DOHH2 (cell line): ENCODE measurements around the gene SLF2.

ENCODE experiments used
- H3F3A ChIP-seq: fragments of 200-600 bp; sonication (generic), shearing (Covaris generic); 2 replicates; pipeline ENCODE4 v1.6.0; 2016; ENCODE audit warnings: antibody characterized with exemption, mild to moderate bottlenecking; ENCODE audit not compliant: control insufficient read depth, insufficient read depth
- H3K27ac ChIP-seq: fragments of 200-600 bp; sonication (generic); 2 replicates; pipeline ENCODE4 v1.5.1; 2014; ENCODE audit warnings: low read depth, mild to moderate bottlenecking, low read length, moderate library complexity
- H3K27me3 ChIP-seq: fragments of 200-600 bp; sonication (generic); 2 replicates; pipeline ENCODE4 v1.6.1; 2014; ENCODE audit warnings: mild to moderate bottlenecking, low read length, mixed read lengths; ENCODE audit not compliant: control insufficient read depth
- H3K36me3 ChIP-seq: fragments of 200-600 bp; sonication (generic); 2 replicates; pipeline ENCODE4 v1.6.1; 2014; ENCODE audit warnings: mild to moderate bottlenecking, low read length, moderate library complexity, mixed read lengths; ENCODE audit not compliant: control insufficient read depth
- H3K4me1 ChIP-seq: fragments of 200-600 bp; sonication (generic); 2 replicates; pipeline ENCODE4 v1.6.1; 2014; ENCODE audit warnings: mild to moderate bottlenecking, low read length, mixed read lengths; ENCODE audit not compliant: control insufficient read depth
- H3K4me2 ChIP-seq: fragments of 200-600 bp; sonication (generic); 2 replicates; pipeline ENCODE4 v1.6.0; 2014; ENCODE audit warnings: mild to moderate bottlenecking, low read length, moderate library complexity
- H3K4me3 ChIP-seq: fragments of 200-600 bp; sonication (generic); 2 replicates; pipeline ENCODE4 v1.5.1; 2014; ENCODE audit warnings: mild to moderate bottlenecking, low read length, mixed read lengths
- H3K79me2 ChIP-seq: fragments of 200-600 bp; sonication (generic); 2 replicates; pipeline ENCODE4 v1.6.1; 2014; ENCODE audit warnings: mild to moderate bottlenecking, low read length, mixed read lengths; ENCODE audit not compliant: control insufficient read depth
- H3K9me2 ChIP-seq: fragments of 200-600 bp; sonication (generic); replicated peaks from 2 replicates; pipeline ENCODE4 v1.6.1; 2014; ENCODE audit warnings: mild to moderate bottlenecking, low read length, mixed read lengths; ENCODE audit not compliant: control insufficient read depth
- H3K9me3 ChIP-seq: fragments of 200-600 bp; sonication (generic); 2 replicates; pipeline ENCODE4 v1.6.1; 2014; ENCODE audit warnings: antibody characterized with exemption, low read length, mixed read lengths; ENCODE audit not compliant: control insufficient read depth, insufficient read depth
- H4K20me1 ChIP-seq: fragments of 200-600 bp; sonication (generic); 2 replicates; pipeline ENCODE4 v1.6.0; 2014; ENCODE audit warnings: low read depth, mild to moderate bottlenecking, antibody characterized with exemption, low read length, moderate library complexity; ENCODE audit not compliant: control insufficient read depth, insufficient read depth
- EZH2phosphoT487 ChIP-seq: fragments of 200-600 bp; sonication (generic); IDR thresholded peaks from 2 replicates; pipeline ENCODE4 v1.6.1; 2017; ENCODE audit warnings: borderline replicate concordance, mild to moderate bottlenecking, antibody characterized with exemption, low read length, moderate library complexity, mixed read lengths
- TF ChIP-seq, protein P1 (sequence below): fragments of 200-600 bp; sonication (generic); IDR thresholded peaks from one replicate; pipeline ENCODE4 v1.5.1; 2014; ENCODE audit warnings: antibody characterized with exemption, mild to moderate bottlenecking, low read depth, low read length; ENCODE audit not compliant: poor library complexity, severe bottlenecking

SLF2 gene

DNA sequence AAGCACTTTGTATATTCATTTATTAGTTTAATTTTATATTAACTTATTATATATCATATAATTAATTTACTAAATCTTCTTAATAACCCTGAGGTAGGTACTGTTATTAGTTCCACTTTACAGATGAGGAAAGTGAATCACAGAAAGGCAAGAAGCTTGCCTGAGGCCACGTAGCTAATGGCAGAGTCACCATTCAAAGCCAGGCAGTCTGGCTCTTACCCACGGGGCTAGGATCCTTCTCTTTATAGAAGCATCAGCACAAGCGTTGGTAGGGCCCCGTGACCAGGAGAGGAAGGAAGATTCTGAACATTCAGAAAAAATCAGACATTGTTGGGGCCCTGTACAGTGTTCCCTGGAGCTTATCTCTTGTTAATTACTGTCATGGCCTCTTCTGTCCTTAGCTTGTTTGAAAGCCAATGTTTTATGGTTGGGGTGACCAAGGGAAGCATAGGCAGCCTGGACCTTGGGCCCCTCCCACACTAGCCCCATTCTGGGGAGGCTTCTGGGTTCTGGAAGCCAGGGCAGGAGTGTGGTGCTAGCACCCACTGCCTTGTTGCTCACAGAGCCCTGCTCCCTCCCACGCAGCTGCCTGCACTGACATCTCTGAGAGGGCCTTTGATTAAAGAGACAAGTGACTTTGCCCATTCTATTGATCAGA, 31.1 kb upstream of the SLF2 start:
- no peaks in the 10 kb centered on the region for H3F3A ChIP-seq
- TF ChIP-seq, protein P1, sequence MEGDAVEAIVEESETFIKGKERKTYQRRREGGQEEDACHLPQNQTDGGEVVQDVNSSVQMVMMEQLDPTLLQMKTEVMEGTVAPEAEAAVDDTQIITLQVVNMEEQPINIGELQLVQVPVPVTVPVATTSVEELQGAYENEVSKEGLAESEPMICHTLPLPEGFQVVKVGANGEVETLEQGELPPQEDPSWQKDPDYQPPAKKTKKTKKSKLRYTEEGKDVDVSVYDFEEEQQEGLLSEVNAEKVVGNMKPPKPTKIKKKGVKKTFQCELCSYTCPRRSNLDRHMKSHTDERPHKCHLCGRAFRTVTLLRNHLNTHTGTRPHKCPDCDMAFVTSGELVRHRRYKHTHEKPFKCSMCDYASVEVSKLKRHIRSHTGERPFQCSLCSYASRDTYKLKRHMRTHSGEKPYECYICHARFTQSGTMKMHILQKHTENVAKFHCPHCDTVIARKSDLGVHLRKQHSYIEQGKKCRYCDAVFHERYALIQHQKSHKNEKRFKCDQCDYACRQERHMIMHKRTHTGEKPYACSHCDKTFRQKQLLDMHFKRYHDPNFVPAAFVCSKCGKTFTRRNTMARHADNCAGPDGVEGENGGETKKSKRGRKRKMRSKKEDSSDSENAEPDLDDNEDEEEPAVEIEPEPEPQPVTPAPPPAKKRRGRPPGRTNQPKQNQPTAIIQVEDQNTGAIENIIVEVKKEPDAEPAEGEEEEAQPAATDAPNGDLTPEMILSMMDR, result no peak
- no peak for TF ChIP-seq EZH2phosphoT487
- H3K9me3 ChIP-seq, result no peaks in the 10 kb centered on the region

DNA sequence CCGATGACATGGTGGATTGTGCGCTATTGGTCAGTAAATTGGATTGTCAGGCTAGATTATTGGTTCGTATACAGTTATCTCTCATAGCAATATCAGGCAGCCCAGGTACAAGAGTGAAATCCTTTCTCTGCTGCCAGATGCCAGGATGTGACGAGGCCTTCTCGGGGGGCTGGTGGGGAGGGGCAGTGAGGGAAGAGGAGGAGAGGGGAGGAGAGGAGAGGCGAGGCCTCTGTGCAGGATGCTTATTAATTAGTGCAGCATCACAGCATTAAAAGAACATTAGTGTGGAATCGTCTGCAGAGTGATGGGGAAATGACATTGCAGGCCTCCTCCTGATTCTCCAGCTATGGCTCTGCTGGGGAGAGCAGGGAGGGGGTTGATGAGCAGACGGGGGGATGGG, 30.5 kb upstream of the SLF2 start:
- no peaks in the 10 kb centered on the region for H3K36me3 ChIP-seq
- no peaks in the 10 kb centered on the region for H3K9me2 ChIP-seq
- H3K4me1 ChIP-seq, result peaks cover 12% of the 10 kb centered on the region
- no peaks in the 10 kb centered on the region for H3F3A ChIP-seq
- no peaks in the 10 kb centered on the region for H3K9me3 ChIP-seq
- no peaks in the 10 kb centered on the region for H3K27me3 ChIP-seq
- TF ChIP-seq, protein P1, result no peak
- TF ChIP-seq EZH2phosphoT487, result no peak
- H3K4me2 ChIP-seq, result no peak overlapping the region
- H3K79me2 ChIP-seq, result no peaks in the 10 kb centered on the region
- H4K20me1 ChIP-seq, result no peaks in the 10 kb centered on the region
- no peak overlapping the region for H3K4me3 ChIP-seq
- H3K27ac ChIP-seq, result no peak overlapping the region

More for the DNA sequence above, 31.1 kb upstream of the SLF2 start:
- no peak overlapping the region for H3K4me3 ChIP-seq
- peaks cover 18% of the 10 kb centered on the region for H3K4me1 ChIP-seq
- H3K9me2 ChIP-seq, result no peaks in the 10 kb centered on the region
- H4K20me1 ChIP-seq, result no peaks in the 10 kb centered on the region
- H3K27me3 ChIP-seq, result no peaks in the 10 kb centered on the region
- H3K79me2 ChIP-seq, result no peaks in the 10 kb centered on the region
- H3K4me2 ChIP-seq, result no peak overlapping the region
- H3K27ac ChIP-seq, result no peak overlapping the region
- H3K36me3 ChIP-seq, result no peaks in the 10 kb centered on the region

DNA sequence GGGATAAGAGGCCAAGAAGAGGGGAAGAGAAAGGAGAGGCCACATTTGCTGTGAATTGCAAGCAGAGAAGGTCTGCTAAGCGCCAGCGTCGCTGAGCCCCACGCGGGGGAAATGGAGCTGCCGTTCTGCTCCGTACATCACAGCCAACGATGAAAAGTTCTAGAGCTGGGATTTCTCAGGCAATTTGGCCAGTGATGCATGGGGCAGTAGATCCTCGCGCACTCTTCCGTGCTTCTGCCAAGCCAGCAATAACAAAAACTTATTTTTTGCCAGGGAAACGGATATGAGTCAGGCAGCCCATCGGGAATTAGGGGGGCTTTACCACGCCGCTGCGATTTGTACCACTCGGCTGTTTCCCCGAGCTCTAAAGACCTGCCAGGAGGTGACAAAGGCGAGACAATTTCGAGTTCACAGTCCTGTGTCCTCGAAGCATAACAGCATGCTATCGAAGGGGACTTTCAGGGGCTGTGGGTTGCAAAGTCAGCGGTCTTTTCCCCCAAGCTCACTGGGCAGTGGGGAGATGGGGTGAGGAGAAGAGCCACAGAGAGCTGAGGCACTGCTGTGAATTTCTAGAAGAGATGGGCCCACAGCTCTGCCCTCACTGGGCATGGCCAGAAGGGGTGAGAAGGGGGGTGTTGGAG, 30.0 kb upstream of the SLF2 start:
- Histone ChIP-seq H3K9me3 (no peaks in the 10 kb centered on the region), H3K9me2 (no peaks in the 10 kb centered on the region), H3K27ac (no peak overlapping the region), H3K36me3 (no peaks in the 10 kb centered on the region), H3F3A (no peaks in the 10 kb centered on the region), H3K4me1 (peaks cover 7% of the 10 kb centered on the region), H3K79me2 (no peaks in the 10 kb centered on the region), H3K4me2 (no peak overlapping the region), H3K4me3 (no peak overlapping the region), H3K27me3 (no peaks in the 10 kb centered on the region), H4K20me1 (no peaks in the 10 kb centered on the region)
- TF ChIP-seq, protein P1, result no peak
- no peak for TF ChIP-seq EZH2phosphoT487
